MG63 (cell line): ENCODE results near the gene LCE3C. TPM values are rescaled to one million over a fixed set of nuclear protein-coding genes. Genes with fewer than 3 reads are reported as not detected.
"Not testable (repeated sequence)": the region's sequence is repeated elsewhere in the genome, so short reads cannot be mapped to it uniquely, and the experiment has no call there.

Experiments
- DNase-seq: peaks from one replicate; pipeline ENCODE4 v3.0.0-alpha.2; 2020
- H3K27me3 ChIP-seq: fragments of 250-450 bp; sonication (Bioruptor Pico); 2 replicates; pipeline ENCODE4 v1.5.1; 2020; ENCODE audit warnings: mild to moderate bottlenecking, moderate library complexity
- H3K36me3 ChIP-seq: fragments of 250-450 bp; sonication (Bioruptor Pico); 2 replicates; pipeline ENCODE4 v1.5.1; 2020; ENCODE audit warnings: mild to moderate bottlenecking, moderate library complexity
- H3K4me3 ChIP-seq: fragments of 250-450 bp; sonication (Bioruptor Pico); 2 replicates; pipeline ENCODE4 v1.5.1; 2020; ENCODE audit warnings: mild to moderate bottlenecking, moderate library complexity
- H3K9me3 ChIP-seq: fragments of 250-450 bp; sonication (Bioruptor Pico); 2 replicates; pipeline ENCODE4 v1.5.1; 2020; ENCODE audit warnings: mild to moderate bottlenecking, moderate library complexity
- total RNA-seq: library from RNA; depleted of rRNA; stranded (reverse); fragments of >200 nt; shearing (Covaris generic); gene quantifications from 2 replicates; pipeline ENCODE4 v1.2.3, GENCODE V29; 2014; ENCODE audit warnings: low replicate concordance; rRNA removed

The LCE3C gene, protein sequence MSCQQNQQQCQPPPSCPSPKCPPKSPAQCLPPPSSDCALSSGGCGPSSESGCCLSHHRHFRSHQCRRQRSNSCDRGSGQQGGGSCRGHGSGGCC
- not detected in 2 replicates for total RNA-seq

DNA sequence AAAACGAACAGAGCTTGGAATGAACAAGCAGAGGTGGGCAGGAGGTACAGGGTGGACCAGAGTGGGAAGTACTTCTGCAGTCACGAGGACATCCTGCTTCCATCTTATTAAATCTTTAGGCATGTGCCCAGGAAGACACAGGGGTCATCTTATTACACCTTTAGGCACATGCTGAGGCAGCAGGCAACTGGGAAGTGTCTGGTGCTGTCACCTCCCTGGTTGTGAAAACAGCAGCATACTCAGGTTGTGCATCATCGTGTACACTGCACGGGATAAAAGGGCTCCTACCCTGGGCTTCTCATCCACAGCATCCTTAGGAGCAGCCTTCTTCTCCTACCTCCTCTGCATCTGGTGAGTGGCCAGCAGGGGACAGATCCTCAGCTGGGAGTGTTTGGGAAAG lies at the start of gene LCE3C:
Gene LCE3C, plus strand, starts transcription at position 301 of the 400 bp plus-strand sequence. CDS start 498 bp downstream, outside the sequence.
- H3K9me3 ChIP-seq: no peaks in the 10 kb centered on the region
- no peaks in the 10 kb centered on the region for H3K36me3 ChIP-seq
- DNase-seq: no peak
- no peak within 1 kb of the TSS for H3K4me3 ChIP-seq
- no peaks in the 10 kb centered on the region for H3K27me3 ChIP-seq

DNA sequence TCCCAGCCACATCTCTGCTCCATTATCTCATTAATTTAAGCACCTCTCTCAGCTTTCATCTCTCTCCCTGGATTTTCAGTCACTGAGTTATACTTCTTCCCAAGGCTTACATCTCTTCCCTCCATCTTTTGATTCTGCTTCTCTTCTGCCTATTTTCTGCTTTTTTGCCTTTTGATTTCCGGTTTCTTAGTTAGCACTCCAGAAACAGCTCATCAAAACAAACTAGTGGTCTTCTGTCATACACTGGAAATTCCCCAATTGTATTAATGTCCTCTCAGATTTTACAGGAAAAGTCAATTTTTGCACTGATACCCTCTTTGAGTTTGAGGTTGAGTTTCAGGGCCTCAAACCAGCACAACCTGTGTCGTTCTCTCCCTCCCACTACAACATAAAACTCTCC lies 34.9 kb upstream of the LCE3C start:
- Histone ChIP-seq H3K4me3 (no peak overlapping the region), H3K27me3 (no peaks in the 10 kb centered on the region), H3K36me3 (no peaks in the 10 kb centered on the region), H3K9me3 (0 out of 2 replicates have a peak, but pooled peaks cover 2% of the 10 kb centered on the region)
- no peak for DNase-seq

DNA sequence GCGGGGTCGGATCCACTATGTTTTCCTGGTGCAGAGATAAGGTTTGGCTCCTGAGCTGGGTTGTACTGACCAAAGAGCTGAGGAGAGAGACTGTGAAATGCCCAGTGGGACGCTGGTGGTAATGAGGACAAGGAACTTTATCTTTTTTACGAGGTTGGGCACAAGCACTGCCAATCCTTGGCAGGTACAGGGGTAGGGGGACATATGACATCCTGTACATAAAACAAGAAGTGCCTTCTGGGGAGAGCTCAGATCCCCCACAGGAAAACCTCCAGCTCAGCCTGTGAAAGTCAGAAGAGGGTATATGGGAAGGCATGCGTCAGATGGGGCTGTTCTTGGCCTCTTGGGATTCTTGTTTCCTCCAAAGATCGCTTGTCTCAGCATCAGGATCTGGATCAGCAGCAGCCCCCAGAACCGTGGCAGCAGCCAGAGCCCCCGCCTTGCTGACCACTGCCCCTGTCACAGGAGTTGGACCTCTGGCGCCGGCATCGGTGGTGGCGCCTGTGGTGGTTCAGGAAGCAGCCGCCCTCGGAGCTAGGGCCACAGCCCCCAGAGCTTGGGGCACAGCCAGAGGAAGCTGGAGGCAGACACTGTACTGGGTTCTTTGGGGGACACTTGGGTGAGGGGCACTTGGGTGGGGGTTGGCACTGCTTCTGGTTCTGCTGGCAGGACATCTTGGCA lies 34.4 kb upstream of the LCE3C start:
- DNase-seq: no peak

DNA sequence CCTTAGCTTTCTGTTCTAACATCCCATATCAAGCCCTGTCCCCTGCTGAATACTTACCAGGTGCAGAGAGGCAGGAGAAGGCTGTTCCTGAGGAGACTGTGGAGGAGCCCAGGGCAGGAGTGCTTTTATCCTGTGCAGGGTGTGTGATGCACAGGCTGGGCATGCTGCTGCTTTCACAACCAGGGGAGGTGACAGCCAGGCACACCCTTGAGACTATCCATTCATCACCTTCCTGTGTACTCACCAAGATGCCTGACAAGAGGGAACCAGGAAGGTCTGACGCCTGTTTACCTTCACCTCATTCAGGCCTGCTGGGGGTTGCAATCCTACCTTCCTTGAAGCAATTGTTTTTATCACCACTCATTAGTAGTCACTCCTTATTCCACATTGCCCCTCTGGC lies 33.4 kb upstream of the LCE3C start, which contains the start of gene LCE3E:
Gene LCE3E, minus strand, starts transcription at position 100 of the 400 bp plus-strand sequence. CDS start 572 bp downstream, outside the sequence.
- no peak within 1 kb of the TSS for H3K4me3 ChIP-seq
- 0 out of 2 replicates have a peak, but pooled peaks cover 2% of the 10 kb centered on the region for H3K9me3 ChIP-seq
- H3K36me3 ChIP-seq: no peaks in the 10 kb centered on the region
- no peak for DNase-seq
- no peaks in the 10 kb centered on the region for H3K27me3 ChIP-seq

More for the DNA sequence above, 34.4 kb upstream of the LCE3C start:
- Histone ChIP-seq H3K36me3 (no peaks in the 10 kb centered on the region), H3K27me3 (no peaks in the 10 kb centered on the region), H3K4me3 (no peak overlapping the region), H3K9me3 (0 out of 2 replicates have a peak, but pooled peaks cover 2% of the 10 kb centered on the region)

DNA sequence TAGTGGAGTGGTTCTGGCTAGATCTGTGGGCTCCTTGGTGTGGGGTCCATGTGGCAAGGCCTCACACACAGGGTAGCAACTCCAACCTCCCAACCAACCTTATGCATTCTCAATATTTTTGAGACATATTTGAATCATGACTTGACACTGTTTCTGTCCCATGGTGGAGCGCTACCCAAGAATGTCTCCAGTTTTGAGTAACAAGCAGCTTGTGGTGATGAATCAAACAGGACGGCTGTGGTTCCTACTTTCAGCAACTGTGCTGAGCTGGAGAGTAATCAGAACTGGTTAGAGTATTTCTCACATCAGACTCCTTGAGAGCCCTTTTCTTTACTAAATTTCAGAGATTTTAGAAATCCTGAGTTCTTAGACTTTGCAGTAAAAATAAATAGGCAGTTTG lies 22.9 kb upstream of the LCE3C start:
- no peak overlapping the region for H3K4me3 ChIP-seq
- H3K27me3 ChIP-seq: 0 out of 2 replicates have a peak, but pooled peaks cover 6% of the 10 kb centered on the region
- H3K36me3 ChIP-seq: no peaks in the 10 kb centered on the region
- no peak for DNase-seq
- H3K9me3 ChIP-seq: no peaks in the 10 kb centered on the region

DNA sequence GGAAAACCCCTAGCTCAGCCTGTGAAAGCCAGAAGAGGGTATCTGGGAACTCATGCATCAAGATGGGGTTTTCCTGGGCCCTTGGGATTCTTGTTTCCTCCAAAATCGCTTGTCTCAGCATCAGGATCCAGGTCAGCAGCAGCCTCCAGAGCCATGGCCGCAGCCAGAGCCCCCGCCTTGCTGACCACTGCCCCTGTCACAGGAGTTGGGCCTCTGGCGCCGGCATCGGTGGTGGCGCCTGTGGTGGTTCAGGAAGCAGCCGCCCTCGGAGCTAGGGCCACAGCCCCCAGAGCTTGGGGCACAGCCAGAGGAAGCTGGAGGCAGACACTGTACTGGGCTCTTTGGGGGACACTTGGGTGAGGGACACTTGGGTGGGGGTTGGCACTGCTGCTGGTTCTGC lies 20.5 kb upstream of the LCE3C start:
- H3K4me3 ChIP-seq, H3K27me3 ChIP-seq, H3K9me3 ChIP-seq, DNase-seq, H3K36me3 ChIP-seq: not testable (repeated sequence)

DNA sequence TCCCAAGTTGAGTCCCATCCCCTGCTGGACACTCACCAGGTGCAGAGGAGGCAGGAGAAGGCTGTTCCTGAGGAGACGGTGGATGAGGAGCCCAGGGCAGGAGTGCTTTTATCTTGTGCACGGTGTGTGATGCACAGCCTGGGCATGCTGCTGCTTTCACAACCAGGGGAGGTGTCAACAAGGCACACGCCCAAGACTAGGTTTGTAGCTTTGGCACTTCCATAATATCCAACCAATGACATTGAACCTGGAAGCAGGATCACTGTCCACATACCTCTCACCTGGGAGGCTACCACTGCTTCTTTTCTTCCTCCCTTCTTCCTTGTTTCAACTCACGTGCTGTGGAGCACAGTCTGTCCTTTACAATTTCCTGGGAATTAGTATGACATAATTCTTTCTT lies 19.6 kb upstream of the LCE3C start, which contains the start of gene LCE3D:
Gene LCE3D, minus strand, starts transcription at position 84 of the 400 bp plus-strand sequence. CDS start 580 bp downstream, outside the sequence.
- Histone ChIP-seq H3K27me3 (no peaks in the 10 kb centered on the region), H3K9me3 (no peaks in the 10 kb centered on the region), H3K4me3 (no peak within 1 kb of the TSS), H3K36me3 (no peaks in the 10 kb centered on the region)
- DNase-seq: no peak

DNA sequence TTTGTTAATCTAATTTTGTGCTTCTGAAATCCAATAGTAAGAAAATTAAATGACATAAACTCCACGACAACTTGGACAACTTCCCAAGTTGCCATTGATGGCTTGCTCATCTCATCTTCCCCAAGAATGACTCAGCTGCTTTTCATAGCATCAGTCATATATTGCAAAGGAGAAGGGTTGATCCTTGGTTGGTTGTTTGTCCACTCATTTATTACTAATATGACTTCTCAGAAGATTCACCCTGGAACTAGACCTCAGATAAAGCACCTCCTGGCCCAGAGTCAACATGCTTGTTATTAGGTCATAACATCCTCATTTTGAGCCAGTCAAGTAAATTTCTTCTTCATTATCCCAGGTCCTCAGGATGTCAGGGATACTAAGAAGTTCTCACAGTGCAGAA lies 17.4 kb upstream of the LCE3C start:
- Histone ChIP-seq H3K36me3 (no peaks in the 10 kb centered on the region), H3K4me3 (no peak overlapping the region), H3K9me3 (no peaks in the 10 kb centered on the region), H3K27me3 (no peaks in the 10 kb centered on the region)
- DNase-seq: peak; percentile 53

DNA sequence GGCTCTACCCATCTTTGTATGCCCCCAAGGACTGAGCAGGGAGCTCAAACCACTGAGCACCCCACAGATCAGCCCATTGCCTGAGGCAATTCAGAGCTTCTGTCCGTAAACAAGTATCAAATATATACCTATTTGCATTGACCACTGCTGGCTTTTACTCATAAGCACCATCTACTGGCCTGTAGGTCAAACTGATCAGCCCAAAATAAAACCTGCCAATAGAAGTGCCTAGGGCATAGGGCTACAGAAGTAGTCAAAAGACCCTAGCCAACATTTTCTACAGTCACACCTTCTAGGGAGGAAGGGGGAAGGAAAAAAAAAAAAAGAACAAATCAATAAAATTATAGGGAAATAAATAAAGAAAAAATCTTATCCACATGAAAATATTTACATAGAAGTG lies 14.4 kb upstream of the LCE3C start:
- Histone ChIP-seq H3K4me3 (no peak overlapping the region), H3K27me3 (no peaks in the 10 kb centered on the region), H3K9me3 (no peaks in the 10 kb centered on the region), H3K36me3 (no peaks in the 10 kb centered on the region)
- no peak for DNase-seq

DNA sequence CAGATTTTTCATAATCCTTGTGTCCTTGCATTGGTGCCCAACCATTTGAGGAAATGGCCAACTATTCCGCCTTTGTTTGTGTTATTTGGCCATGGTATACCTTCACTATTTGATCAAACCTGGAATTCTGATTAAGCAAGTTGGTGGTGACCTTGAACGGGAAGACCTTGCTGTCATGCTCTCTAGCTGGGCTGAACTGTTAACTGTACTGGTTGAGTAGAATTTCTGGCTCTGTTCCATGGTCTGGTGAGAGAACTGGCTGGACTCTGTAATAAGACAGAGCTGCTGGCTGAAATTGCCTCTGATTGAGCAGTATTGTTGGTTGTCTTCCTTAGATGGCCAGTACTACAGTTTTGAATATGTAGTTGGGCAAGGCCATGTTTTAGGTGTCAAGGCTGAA lies 3.0 kb upstream of the LCE3C start:
- Histone ChIP-seq H3K27me3 (no peaks in the 10 kb centered on the region), H3K9me3 (no peaks in the 10 kb centered on the region), H3K4me3 (no peak overlapping the region), H3K36me3 (no peaks in the 10 kb centered on the region)
- DNase-seq: no peak

DNA sequence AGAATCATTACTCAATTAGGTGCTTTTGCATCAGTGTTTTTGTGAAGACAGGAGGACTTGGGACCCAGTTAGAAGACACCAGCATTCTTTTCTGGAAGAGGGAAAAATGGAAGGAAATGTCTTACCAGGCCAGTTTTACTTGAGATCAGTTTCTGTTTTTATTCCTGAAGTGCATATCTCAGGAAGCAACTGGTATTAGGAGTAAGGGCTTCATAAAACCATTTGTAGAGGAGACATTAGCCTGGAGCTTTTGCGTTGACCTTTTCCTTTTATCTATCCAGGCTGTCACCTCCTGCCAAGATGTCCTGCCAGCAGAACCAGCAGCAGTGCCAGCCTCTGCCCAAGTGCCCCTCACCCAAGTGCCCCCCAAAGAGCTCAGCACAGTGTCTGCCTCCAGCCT lies 13.5 kb downstream of the LCE3C start, which contains the start of gene LCE3B:
Gene LCE3B, plus strand, starts transcription at position 301 of the 400 bp plus-strand sequence. Its CDS starts 0 bp downstream, at position 301.
- Histone ChIP-seq H3K4me3 (no peak within 1 kb of the TSS), H3K27me3 (no peaks in the 10 kb centered on the region), H3K36me3 (no peaks in the 10 kb centered on the region), H3K9me3 (peaks cover 5% of the 10 kb centered on the region; the same call in 1 of the 2 replicates)
- DNase-seq: no peak

DNA sequence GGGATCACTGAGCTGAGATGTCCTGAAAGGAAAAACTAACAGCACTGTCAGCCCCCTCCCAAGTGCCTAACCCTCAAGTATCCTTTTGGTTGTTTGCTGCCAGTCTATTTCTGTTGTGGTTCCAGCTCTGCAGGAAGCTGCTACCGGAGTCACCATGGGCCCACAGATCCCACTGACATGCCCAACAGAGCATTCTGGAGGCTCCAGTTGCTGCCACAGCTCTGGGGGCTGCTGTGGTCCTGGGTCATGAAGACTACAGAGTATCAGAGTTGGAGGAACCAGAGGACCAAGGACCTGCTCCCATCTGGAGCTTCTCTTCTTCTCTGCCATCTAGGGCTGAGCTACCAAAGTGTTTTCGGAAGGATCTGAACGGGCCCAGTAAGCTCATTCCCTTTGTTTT lies 22.0 kb downstream of the LCE3C start:
- Histone ChIP-seq H3K4me3 (no peak overlapping the region), H3K9me3 (peaks cover 6% of the 10 kb centered on the region; the same call in 1 of the 2 replicates), H3K27me3 (no peaks in the 10 kb centered on the region), H3K36me3 (no peaks in the 10 kb centered on the region)
- no peak for DNase-seq

DNA sequence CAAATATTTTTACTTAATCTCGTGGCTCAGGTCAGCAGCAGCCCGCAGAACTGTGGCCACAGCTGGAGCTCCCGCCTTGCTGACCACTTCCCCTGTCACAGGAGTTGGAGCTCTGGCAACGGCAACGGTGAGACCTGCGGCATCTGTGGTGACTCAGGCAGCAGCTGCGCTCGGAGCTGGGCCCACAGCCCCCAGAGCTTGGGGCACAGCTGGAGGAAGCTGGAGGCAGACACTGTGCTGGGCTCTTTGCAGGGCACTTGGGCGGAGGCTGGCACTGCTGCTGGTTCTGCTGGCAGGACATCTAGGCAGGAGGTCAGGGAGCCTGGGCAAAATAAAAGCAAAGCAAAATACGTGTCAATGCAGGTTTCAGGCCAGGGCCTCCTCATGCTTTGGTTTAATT lies 22.8 kb downstream of the LCE3C start, which contains the start of gene LCE3A:
Gene LCE3A, minus strand, starts transcription at position 301 of the 400 bp plus-strand sequence. Its CDS starts 0 bp downstream, at position 301.
- H3K4me3 ChIP-seq: no peak within 1 kb of the TSS
- peak; percentile 96 for DNase-seq
- H3K27me3 ChIP-seq: no peaks in the 10 kb centered on the region
- no peaks in the 10 kb centered on the region for H3K36me3 ChIP-seq
- H3K9me3 ChIP-seq: peaks cover 6% of the 10 kb centered on the region; the same call in 1 of the 2 replicates

DNA sequence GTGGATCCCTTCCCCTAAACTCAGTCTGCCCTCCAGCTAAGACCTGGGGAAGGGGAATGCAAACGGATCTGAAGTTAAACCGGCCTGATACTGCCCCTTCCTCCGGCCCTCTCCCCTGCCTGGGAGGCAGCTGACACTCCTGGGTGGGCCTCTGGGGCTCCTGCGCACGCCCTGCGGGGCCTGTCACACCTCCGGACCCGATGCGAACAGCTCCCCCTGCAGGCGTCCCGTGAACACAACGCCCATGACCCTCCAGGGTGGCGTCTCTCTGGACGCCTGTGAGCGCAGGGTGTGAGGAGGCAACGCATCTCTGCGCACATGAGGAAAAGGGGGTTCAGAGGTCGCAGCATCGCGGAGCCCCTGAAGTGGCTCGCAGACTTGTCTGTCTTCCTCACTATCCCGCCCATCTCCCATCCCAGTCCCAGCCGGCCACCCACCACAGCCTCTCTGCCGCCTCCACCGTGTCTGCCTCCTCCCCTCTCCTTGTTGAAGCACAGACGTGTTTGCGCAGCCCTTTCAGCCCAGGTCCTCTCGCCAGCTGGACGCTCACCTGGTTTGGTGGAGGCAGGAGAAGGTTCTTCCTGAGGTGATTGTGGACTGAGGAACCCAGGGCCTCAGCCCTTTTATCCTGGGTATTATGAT lies 23.3 kb downstream of the LCE3C start:
- no peaks in the 10 kb centered on the region for H3K36me3 ChIP-seq
- no peak overlapping the region for H3K4me3 ChIP-seq
- no peaks in the 10 kb centered on the region for H3K27me3 ChIP-seq
- H3K9me3 ChIP-seq: peaks cover 3% of the 10 kb centered on the region; the same call in 1 of the 2 replicates
- peak; percentile 53 for DNase-seq

DNA sequence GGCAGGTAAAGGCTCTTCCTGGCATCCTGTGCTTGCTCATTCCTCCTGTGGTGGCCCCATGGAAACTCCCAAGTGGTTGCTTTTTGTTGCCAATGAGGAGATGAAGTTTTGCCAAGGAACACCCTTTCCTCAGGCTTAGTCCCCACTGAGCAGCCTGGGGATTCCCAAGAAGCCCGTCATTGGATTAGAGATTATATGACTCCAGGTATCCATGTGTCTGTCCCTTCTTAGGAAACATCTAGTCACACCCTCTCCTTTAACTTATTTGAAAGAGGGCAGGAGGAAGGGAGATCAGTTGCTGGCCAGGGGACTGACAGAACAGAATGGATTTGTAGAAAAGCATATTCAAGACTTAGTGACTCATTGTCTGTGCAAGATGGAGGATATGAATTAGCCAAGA lies 26.7 kb downstream of the LCE3C start:
- Histone ChIP-seq H3K36me3 (no peaks in the 10 kb centered on the region), H3K4me3 (no peak overlapping the region), H3K27me3 (no peaks in the 10 kb centered on the region; the same call in 1 of the 2 replicates), H3K9me3 (no peaks in the 10 kb centered on the region)
- DNase-seq: no peak

DNA sequence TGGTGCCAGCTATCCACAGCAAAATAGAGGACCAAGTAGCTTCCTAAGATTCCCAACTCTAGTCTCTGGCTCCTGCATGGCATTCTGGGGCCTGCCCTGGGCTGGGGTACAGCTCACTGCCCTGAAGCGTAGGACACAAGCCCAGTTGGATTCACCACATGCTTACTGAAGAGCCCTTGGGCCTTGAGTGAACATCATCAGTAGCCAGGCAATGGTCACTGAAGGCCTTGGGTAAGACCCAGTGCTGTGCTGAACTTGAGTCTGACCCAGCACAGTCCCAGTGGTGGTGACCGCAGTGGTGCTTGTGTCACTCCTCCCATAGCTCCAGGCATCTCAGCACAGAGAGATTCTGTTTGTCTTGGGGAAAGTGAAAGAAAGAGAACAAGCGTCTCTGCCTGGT lies 30.6 kb downstream of the LCE3C start:
- Histone ChIP-seq H3K27me3 (no peaks in the 10 kb centered on the region; the same call in 1 of the 2 replicates), H3K4me3 (no peak overlapping the region), H3K36me3 (no peaks in the 10 kb centered on the region), H3K9me3 (no peaks in the 10 kb centered on the region)
- DNase-seq: no peak

DNA sequence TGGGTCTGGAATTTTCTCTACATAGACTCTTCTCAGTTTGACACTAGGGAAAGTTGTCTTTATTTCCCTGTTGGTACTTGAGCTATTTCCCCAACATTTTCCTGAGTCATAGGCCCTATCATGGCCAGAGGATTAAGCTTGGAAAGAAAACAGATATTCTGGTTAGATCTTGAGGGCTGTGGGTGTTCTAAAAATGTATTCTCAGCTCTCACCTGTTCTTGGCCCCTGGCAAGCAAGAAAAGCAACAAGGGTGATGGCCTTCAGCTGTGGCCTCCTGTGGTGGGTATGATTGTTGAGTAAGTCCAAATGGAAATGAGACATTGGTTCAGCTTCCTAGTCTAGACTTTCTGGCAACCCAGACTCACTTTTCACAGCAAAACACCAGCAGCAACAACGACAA lies 40.3 kb downstream of the LCE3C start:
- no peaks in the 10 kb centered on the region for H3K27me3 ChIP-seq
- no peak for DNase-seq
- H3K36me3 ChIP-seq: no peaks in the 10 kb centered on the region
- H3K9me3 ChIP-seq: no peaks in the 10 kb centered on the region; the same call in none of the 2 replicates
- H3K4me3 ChIP-seq: no peak overlapping the region
